ENCODE data around the gene KIF9. TPM values are rescaled to one million over a fixed set of nuclear protein-coding genes. Genes with fewer than 3 reads are reported as not detected.
"Not testable (repeated sequence)": the region's sequence is repeated elsewhere in the genome, so short reads cannot be mapped to it uniquely, and the experiment has no call there.

KIF9 gene
- total RNA-seq, 2 donors from 2014 or later = 5.3 to 13.4 TPM

- TF ChIP-seq, protein P1, sequence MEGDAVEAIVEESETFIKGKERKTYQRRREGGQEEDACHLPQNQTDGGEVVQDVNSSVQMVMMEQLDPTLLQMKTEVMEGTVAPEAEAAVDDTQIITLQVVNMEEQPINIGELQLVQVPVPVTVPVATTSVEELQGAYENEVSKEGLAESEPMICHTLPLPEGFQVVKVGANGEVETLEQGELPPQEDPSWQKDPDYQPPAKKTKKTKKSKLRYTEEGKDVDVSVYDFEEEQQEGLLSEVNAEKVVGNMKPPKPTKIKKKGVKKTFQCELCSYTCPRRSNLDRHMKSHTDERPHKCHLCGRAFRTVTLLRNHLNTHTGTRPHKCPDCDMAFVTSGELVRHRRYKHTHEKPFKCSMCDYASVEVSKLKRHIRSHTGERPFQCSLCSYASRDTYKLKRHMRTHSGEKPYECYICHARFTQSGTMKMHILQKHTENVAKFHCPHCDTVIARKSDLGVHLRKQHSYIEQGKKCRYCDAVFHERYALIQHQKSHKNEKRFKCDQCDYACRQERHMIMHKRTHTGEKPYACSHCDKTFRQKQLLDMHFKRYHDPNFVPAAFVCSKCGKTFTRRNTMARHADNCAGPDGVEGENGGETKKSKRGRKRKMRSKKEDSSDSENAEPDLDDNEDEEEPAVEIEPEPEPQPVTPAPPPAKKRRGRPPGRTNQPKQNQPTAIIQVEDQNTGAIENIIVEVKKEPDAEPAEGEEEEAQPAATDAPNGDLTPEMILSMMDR (IDR thresholded peaks at IDR 0.05) = no peak
- Histone ChIP-seq H3K27ac (no peak overlapping the region), H3K4me3 (no peak overlapping the region), H3K36me3 (no peaks in the 10 kb centered on the region), H3K9ac (ENCODE audit: low read depth in 2 of 2, low read length in 2 of 2) (no peak overlapping the region), H3K27me3 (no peaks in the 10 kb centered on the region), H3K4me1 (no peaks in the 10 kb centered on the region), H3K9me3 (no peaks in the 10 kb centered on the region)
- intact Hi-C loops (cut with DNase I) = no loop called here
- no peak for DNase-seq
Measured at GRCh38 chr3:47295976-47296375, 13.4 kb upstream of the KIF9 start.

DNA sequence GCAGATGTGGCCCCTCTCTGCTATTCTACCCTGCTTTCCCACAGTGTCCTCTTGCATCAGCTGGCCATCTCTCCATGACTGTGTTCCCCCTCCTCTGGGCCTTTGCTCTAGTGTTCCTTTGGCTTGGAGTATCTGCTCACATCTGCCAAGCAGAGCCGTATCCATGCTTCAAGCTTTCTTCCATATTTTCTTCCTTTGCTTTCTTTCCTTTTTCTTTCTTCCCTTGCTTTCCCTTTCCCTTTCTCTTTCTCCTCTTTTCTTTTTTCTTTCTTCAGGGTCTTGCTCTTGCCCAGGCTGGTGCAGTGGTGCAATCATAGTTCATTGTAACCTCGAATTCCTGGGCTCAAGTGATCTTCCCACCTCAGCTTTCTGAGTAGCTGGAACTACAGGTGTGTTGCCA is 12.7 kb upstream of the KIF9 start:
- TF ChIP-seq, protein P1 (IDR thresholded peaks at IDR 0.05) = no peak
- Histone ChIP-seq H3K27ac (no peak overlapping the region), H3K36me3 (no peaks in the 10 kb centered on the region), H3K9me3 (no peaks in the 10 kb centered on the region), H3K9ac (ENCODE audit: low read depth in 2 of 2, low read length in 2 of 2) (no peak overlapping the region), H3K4me1 (no peaks in the 10 kb centered on the region), H3K4me3 (no peak overlapping the region), H3K27me3 (no peaks in the 10 kb centered on the region)
- DNase-seq = no peak
- intact Hi-C loops (cut with DNase I) = no loop called here

DNA sequence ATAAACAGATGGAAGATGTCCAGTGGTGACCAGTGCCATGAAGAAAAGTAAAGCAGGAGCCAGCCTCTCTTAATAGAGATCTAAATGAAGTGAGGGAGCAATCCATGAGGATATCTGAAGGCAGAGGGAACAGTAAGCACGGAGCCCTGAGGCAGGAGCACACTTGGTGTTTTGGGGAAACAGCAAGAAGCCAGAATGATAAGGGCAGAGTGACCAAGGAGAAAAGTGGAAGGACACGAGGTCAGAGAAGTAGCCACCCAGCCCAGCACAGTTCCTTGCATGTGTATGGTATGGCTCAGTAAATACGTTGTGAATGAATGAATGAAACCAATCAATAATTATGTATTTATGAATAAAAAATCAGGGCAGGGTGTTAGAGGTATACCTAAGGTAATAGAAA is 11.8 kb upstream of the KIF9 start:
- H3K27me3 ChIP-seq = no peaks in the 10 kb centered on the region
- H3K9me3 ChIP-seq = no peaks in the 10 kb centered on the region
- no peaks in the 10 kb centered on the region for H3K36me3 ChIP-seq
- DNase-seq = no peak
- H3K9ac ChIP-seq (ENCODE audit: low read depth in 2 of 2, low read length in 2 of 2) = no peak overlapping the region
- H3K4me1 ChIP-seq = no peaks in the 10 kb centered on the region
- no peak overlapping the region for H3K4me3 ChIP-seq
- no peak overlapping the region for H3K27ac ChIP-seq
- TF ChIP-seq, protein P1 (IDR thresholded peaks at IDR 0.05) = no peak
- intact Hi-C loops (cut with DNase I) = no loop called here

GRCh38 chr3:47293822-47294221 is 11.2 kb upstream of the KIF9 start:
- no peak overlapping the region for H3K27ac ChIP-seq
- H3K27me3 ChIP-seq = no peaks in the 10 kb centered on the region
- TF ChIP-seq, protein P1 (IDR thresholded peaks at IDR 0.05) = no peak
- H3K9ac ChIP-seq (ENCODE audit: low read depth in 2 of 2, low read length in 2 of 2) = no peak overlapping the region
- H3K4me1 ChIP-seq = no peaks in the 10 kb centered on the region
- no peaks in the 10 kb centered on the region for H3K9me3 ChIP-seq
- intact Hi-C loops (cut with DNase I) = no loop called here
- no peak overlapping the region for H3K4me3 ChIP-seq
- no peak for DNase-seq
- no peaks in the 10 kb centered on the region for H3K36me3 ChIP-seq

GRCh38 chr3:47291754-47292420 is 9.3 kb upstream of the KIF9 start:
- DNase-seq; H3K27me3 ChIP-seq; H3K9ac ChIP-seq (ENCODE audit: low read depth in 2 of 2, low read length in 2 of 2); H3K4me3 ChIP-seq; H3K4me1 ChIP-seq; intact Hi-C loops (cut with DNase I); H3K9me3 ChIP-seq; H3K27ac ChIP-seq; H3K36me3 ChIP-seq: not testable (repeated sequence)

DNA sequence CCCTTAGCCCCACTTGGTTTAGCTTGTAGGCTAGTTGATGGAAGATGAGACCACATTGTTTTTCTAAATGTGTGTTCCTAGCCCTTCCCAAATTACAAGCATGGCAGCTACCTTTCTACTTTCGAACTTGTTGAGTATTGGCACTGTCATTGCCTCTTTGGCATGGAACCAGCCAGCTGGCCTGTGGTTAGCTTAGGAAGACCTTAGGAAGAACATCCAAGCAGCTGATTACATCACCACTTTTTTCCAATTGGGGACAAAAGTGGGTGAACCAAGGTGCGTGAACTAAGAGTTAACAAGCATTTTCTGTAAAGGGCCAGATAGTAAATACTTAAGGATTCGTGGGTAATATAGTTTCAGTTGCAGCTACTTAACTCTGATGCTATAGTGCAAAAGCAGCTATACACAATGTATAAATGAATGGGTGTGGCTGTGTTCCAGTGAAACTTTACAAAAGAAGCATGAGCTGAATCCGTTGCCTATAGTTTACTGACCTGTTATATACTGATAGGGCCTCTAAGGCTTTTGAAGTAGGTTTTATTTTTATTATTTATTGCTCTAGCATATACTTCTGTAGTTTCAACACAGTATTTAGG is 8.7 kb upstream of the KIF9 start:
- no peak overlapping the region for H3K4me3 ChIP-seq
- H3K9ac ChIP-seq (ENCODE audit: low read depth in 2 of 2, low read length in 2 of 2) = no peak overlapping the region
- no peak overlapping the region for H3K27ac ChIP-seq
- no peaks in the 10 kb centered on the region for H3K27me3 ChIP-seq
- H3K36me3 ChIP-seq = no peaks in the 10 kb centered on the region
- H3K9me3 ChIP-seq = no peaks in the 10 kb centered on the region
- TF ChIP-seq, protein P1 (IDR thresholded peaks at IDR 0.05) = no peak
- no peak for DNase-seq
- intact Hi-C loops (cut with DNase I) = no loop called here
- H3K4me1 ChIP-seq = no peaks in the 10 kb centered on the region

Measured in colonic mucosa (tissue), 4 donors.